ENCODE measurements around the gene TMEM43.

DNA sequence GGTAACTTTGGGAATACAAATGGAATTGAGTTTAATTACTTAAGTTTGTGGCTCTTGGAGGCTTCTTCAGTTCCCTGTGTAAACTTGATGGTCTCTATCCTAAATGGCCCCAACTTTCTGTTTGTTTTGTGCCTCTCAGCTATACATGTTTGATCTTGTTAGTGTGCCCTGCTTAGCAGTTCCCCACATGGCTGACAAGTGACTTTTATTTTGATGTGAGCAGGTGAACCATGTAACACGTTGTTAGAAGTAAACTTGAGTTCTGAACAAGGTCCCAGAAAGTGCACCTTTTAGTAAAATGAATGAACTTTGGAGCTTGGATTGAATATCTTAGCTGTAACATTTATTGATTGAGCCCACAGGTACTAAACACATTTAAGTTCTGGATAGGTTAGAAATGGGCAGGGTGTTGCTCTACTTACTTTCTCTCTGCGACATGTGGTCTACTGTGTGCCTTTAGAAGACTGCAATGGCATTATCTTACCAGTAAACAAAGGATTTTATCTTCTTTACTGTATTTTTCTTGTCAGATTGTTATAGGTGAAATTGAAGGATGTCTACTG is 58.2 kb downstream of the TMEM43 start:
- TF ChIP-seq, protein P1, sequence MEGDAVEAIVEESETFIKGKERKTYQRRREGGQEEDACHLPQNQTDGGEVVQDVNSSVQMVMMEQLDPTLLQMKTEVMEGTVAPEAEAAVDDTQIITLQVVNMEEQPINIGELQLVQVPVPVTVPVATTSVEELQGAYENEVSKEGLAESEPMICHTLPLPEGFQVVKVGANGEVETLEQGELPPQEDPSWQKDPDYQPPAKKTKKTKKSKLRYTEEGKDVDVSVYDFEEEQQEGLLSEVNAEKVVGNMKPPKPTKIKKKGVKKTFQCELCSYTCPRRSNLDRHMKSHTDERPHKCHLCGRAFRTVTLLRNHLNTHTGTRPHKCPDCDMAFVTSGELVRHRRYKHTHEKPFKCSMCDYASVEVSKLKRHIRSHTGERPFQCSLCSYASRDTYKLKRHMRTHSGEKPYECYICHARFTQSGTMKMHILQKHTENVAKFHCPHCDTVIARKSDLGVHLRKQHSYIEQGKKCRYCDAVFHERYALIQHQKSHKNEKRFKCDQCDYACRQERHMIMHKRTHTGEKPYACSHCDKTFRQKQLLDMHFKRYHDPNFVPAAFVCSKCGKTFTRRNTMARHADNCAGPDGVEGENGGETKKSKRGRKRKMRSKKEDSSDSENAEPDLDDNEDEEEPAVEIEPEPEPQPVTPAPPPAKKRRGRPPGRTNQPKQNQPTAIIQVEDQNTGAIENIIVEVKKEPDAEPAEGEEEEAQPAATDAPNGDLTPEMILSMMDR (IDR thresholded peaks at IDR 0.05; ENCODE audit: low read depth, low read length) = no peak
- TF ChIP-seq EZH2phosphoT487 (IDR thresholded peaks at IDR 0.05; ENCODE audit: low read depth) = no peak
